CD4-positive, alpha-beta T cell (primary cell): Measurements from ENCODE around the gene TCERG1. TPM values are rescaled to one million over a fixed set of nuclear protein-coding genes. Genes with fewer than 3 reads are reported as not detected.

ENCODE experiments used
- ATAC-seq: fragments of 200-7000 bp; cut with Tn5 transposase; one replicate; pipeline ENCODE4 v1.10.0; 2022; ENCODE audit warnings: mild to moderate bottlenecking; ENCODE audit not compliant: poor library complexity
- CTCF ChIA-PET: fragments of 350-600 bp; sonication (Branson Sonifier 250); formaldehyde crosslinking; loops from one replicate; lab custom pipeline; 2021; ENCODE audit warnings: antibody characterized with exemption, inconsistent platforms; lab: Charles Lee
- POLR2A ChIA-PET: fragments of 350-600 bp; sonication (Branson Sonifier 250); formaldehyde crosslinking; loops from one replicate; lab custom pipeline; 2021; ENCODE audit warnings: antibody characterized with exemption, inconsistent platforms; lab: Charles Lee
- DNase-seq, 14 experiments: peaks; one replicate each; pipeline ENCODE4 v3.0.0-alpha.2; 2013 to 2020; ENCODE audit warnings: mixed read lengths in 2 of 14
- H3K27ac ChIP-seq, 2 donors: one replicate each; pipeline versions ENCODE4 v1.5.1 to v1.7.0; 2013; ENCODE audit warnings: low read length in 2 of 2, low read depth in 1 of 2, mild to moderate bottlenecking in 1 of 2
- H3K27me3 ChIP-seq, 2 experiments: 1 replicate in 1 of 2; 2 replicates in 1 of 2; pipeline versions ENCODE4 v1.6.1 to v1.7.0; 2013; ENCODE audit warnings: low read length in 2 of 2, control low read depth in 1 of 2, mild to moderate bottlenecking in 1 of 2, moderate library complexity in 1 of 2; ENCODE audit not compliant: insufficient read depth in 2 of 2, control insufficient read depth in 1 of 2
- H3K36me3 ChIP-seq: one replicate; pipeline ENCODE4 v1.6.1; 2013; ENCODE audit warnings: low read length, control low read depth; ENCODE audit not compliant: insufficient read depth
- H3K4me1 ChIP-seq: one replicate; pipeline ENCODE4 v1.6.1; 2013; ENCODE audit warnings: low read length, control low read depth; ENCODE audit not compliant: insufficient read depth
- H3K4me3 ChIP-seq: one replicate; pipeline ENCODE4 v1.5.1; 2013; ENCODE audit warnings: mild to moderate bottlenecking, low read length, moderate library complexity
- H3K9me3 ChIP-seq, 2 experiments: 1 replicate in 1 of 2; 2 replicates in 1 of 2; pipeline versions ENCODE4 v1.6.1 to v1.7.0; 2013; ENCODE audit warnings: low read length in 2 of 2, mild to moderate bottlenecking in 2 of 2, control low read depth in 1 of 2, moderate library complexity in 1 of 2; ENCODE audit not compliant: control insufficient read depth in 1 of 2, insufficient read depth in 1 of 2
- H3K27ac Mint-ChIP-seq: one replicate; pipeline ENCODE4 v1.8.0; 2020; ENCODE audit warnings: mixed read lengths
- H3K27me3 Mint-ChIP-seq: one replicate; pipeline ENCODE4 v1.8.0; 2021; ENCODE audit warnings: mixed read lengths
- H3K36me3 Mint-ChIP-seq: one replicate; pipeline ENCODE4 v1.8.0; 2021; ENCODE audit warnings: low read depth, mixed read lengths
- H3K4me1 Mint-ChIP-seq: one replicate; pipeline ENCODE4 v1.8.0; 2021; ENCODE audit warnings: low read depth, mixed read lengths
- H3K4me3 Mint-ChIP-seq: one replicate; pipeline ENCODE4 v1.8.0; 2020; ENCODE audit warnings: mild to moderate bottlenecking, mixed read lengths
- H3K9me3 Mint-ChIP-seq: one replicate; pipeline ENCODE4 v1.8.0; 2020; ENCODE audit warnings: mixed read lengths
- intact Hi-C, 2 experiments: fragments of 100-400 bp; cut with DNase I in 1 of 2; cut with micrococcal nuclease in 1 of 2; formaldehyde crosslinking; loops; one replicate each; pipeline versions ENCODE4 v1.15.1 to v1.9.0; 2023 to 2025; cut with DNase I, micrococcal nuclease
- total RNA-seq, 174 experiments: library from RNA in 2 of 174; stranded (reverse) in 2 of 174; gene quantifications; one replicate each; pipeline ENCODE4 v1.2.3 and lab custom pipeline; 2021 to 2026
- TF ChIP-seq, protein P1 (sequence below): fragments of 200-600 bp; IDR thresholded peaks from one replicate; pipeline ENCODE4 v1.8.0; 2022; ENCODE audit warnings: antibody characterized with exemption, mild to moderate bottlenecking

The TCERG1 gene
- total RNA-seq, 2 experiments from 2014 or later: 88.0 to 88.7 TPM

DNA sequence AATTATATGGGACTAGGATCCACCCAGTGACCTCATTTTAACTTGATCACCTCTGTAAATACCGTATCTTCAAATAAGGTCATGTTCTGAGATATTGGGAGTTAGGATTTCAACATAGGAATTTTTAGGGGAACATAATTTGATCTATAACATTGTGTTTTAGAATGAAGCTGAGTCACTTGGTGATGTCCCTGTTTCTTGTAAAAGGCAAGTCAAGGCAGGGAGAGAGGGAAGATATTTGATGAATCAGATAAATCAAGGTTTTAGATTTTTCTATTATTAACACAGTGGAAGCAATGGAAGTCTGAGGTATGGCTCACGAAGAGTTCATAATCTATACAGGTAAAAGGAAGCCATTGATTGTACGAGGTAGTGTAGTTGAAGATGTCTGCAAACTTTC, 80.7 kb downstream of the TCERG1 start:
- CTCF ChIA-PET: interaction anchor here (0.7 to 1.2 kb wide), 2 partner anchors 11 to 15 kb away, joined by 4 read pairs; no protein-coding TSS in a partner anchor
- no peaks in the 10 kb centered on the region for H3K36me3 Mint-ChIP-seq
- no peak for ATAC-seq

DNA sequence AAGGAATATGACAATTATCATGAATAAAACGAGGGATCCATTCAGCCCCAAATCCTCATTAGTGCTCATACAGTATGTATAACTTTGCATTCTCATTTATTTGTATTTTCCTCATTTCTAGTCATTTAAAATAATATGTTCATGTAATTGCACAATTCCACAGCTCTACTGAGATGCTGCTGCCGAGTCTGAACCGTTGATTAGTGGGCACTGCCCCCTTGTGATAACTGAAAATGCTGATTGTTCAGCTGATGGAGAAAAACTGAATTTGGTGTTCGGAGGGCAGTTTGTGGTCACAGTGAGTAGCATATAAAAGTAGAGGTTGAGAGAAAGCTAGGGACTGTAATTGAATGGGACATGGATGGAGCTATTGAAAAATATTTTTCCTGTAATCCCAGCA, 81.1 kb downstream of the TCERG1 start:
- TF ChIP-seq, protein P1, sequence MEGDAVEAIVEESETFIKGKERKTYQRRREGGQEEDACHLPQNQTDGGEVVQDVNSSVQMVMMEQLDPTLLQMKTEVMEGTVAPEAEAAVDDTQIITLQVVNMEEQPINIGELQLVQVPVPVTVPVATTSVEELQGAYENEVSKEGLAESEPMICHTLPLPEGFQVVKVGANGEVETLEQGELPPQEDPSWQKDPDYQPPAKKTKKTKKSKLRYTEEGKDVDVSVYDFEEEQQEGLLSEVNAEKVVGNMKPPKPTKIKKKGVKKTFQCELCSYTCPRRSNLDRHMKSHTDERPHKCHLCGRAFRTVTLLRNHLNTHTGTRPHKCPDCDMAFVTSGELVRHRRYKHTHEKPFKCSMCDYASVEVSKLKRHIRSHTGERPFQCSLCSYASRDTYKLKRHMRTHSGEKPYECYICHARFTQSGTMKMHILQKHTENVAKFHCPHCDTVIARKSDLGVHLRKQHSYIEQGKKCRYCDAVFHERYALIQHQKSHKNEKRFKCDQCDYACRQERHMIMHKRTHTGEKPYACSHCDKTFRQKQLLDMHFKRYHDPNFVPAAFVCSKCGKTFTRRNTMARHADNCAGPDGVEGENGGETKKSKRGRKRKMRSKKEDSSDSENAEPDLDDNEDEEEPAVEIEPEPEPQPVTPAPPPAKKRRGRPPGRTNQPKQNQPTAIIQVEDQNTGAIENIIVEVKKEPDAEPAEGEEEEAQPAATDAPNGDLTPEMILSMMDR: no peak
- Mint-ChIP-seq H3K4me1 (peaks cover 2% of the 10 kb centered on the region), H3K27ac (no peak overlapping the region), H3K9me3 (no peaks in the 10 kb centered on the region), H3K4me3 (no peak overlapping the region), H3K27me3 (peaks cover 6% of the 10 kb centered on the region), H3K36me3 (no peaks in the 10 kb centered on the region)
- ChIA-PET CTCF (interaction anchor here (0.7 to 1.2 kb wide), 2 partner anchors 12 to 15 kb away, joined by 4 read pairs; no protein-coding TSS in a partner anchor), POLR2A (no interaction called here)
- Histone ChIP-seq H3K27ac (no peak overlapping the region), H3K36me3 (no peaks in the 10 kb centered on the region), H3K27me3 (no peaks in the 10 kb centered on the region), H3K4me1 (no peaks in the 10 kb centered on the region), H3K9me3 (no peaks in the 10 kb centered on the region), H3K4me3 (no peak overlapping the region)
- no peak for DNase-seq
- ATAC-seq: no peak
- intact Hi-C loops: no loop called here

More for the DNA sequence above, 80.7 kb downstream of the TCERG1 start:
- Mint-ChIP-seq H3K27ac (no peak overlapping the region), H3K9me3 (no peaks in the 10 kb centered on the region), H3K4me3 (no peak overlapping the region), H3K4me1 (no peaks in the 10 kb centered on the region), H3K27me3 (peaks cover 6% of the 10 kb centered on the region)
- Histone ChIP-seq H3K27ac (no peak overlapping the region), H3K36me3 (no peaks in the 10 kb centered on the region), H3K27me3 (no peaks in the 10 kb centered on the region), H3K4me3 (no peak overlapping the region), H3K4me1 (no peaks in the 10 kb centered on the region), H3K9me3 (no peaks in the 10 kb centered on the region)
- POLR2A ChIA-PET: no interaction called here
- no peak for DNase-seq
- intact Hi-C loops: no loop called here
- TF ChIP-seq, protein P1: no peak

DNA sequence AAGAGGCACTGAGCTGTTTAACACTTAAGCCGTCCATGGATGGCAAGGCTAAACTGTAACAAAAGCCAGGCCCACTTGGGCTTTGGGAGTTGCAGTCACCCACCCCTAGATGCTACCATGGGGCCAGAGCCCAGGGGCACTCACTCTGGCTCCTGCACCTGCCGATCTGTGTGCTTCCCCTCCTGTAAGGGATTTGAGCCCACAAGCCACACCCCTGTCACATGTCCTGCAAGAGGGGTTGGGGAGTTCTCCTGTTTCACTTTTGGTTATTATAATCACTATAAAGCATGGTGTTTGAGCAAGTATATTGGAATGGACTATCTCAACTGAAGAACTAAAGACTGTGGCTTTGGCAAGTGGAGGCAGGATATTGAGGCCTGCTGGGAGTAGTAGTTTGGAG, 82.9 kb downstream of the TCERG1 start:
- no peak for DNase-seq
- ATAC-seq: no peak
- intact Hi-C loops: no loop called here
- H3K4me1 ChIP-seq: no peaks in the 10 kb centered on the region
- H3K36me3 Mint-ChIP-seq: no peaks in the 10 kb centered on the region
- POLR2A ChIA-PET: no interaction called here
- no peaks in the 10 kb centered on the region for H3K27me3 Mint-ChIP-seq
- TF ChIP-seq, protein P1: no peak
- H3K4me1 Mint-ChIP-seq: peaks cover 5% of the 10 kb centered on the region
- H3K4me3 Mint-ChIP-seq: no peak overlapping the region
- H3K4me3 ChIP-seq: no peak overlapping the region
- no peaks in the 10 kb centered on the region for H3K36me3 ChIP-seq
- no peaks in the 10 kb centered on the region for H3K27me3 ChIP-seq
- CTCF ChIA-PET: no interaction called here
- no peaks in the 10 kb centered on the region for H3K9me3 ChIP-seq
- no peak overlapping the region for H3K27ac Mint-ChIP-seq
- H3K27ac ChIP-seq: no peak overlapping the region
- H3K9me3 Mint-ChIP-seq: no peaks in the 10 kb centered on the region
